Glutamatergic neuron (in vitro differentiated cells): Measurements from ENCODE around the gene RNF183. TPM values are rescaled to one million over a fixed set of nuclear protein-coding genes. Genes with fewer than 3 reads are reported as not detected.
"Not testable (repeated sequence)": the region's sequence is repeated elsewhere in the genome, so short reads cannot be mapped to it uniquely, and the experiment has no call there.

Source experiments
- DNase-seq: peaks from one replicate; pipeline ENCODE4 v3.0.0; 2022
- H3K27ac Mint-ChIP-seq: one replicate; pipeline ENCODE4 v1.8.0; 2020; ENCODE audit warnings: mild to moderate bottlenecking, mixed read lengths, inconsistent platforms; ENCODE audit not compliant: unreplicated experiment
- H3K27me3 Mint-ChIP-seq: one replicate; pipeline ENCODE4 v1.8.0; 2020; ENCODE audit warnings: mild to moderate bottlenecking, moderate library complexity, mixed read lengths, inconsistent platforms; ENCODE audit not compliant: unreplicated experiment
- H3K36me3 Mint-ChIP-seq: one replicate; pipeline ENCODE4 v1.8.0; 2020; ENCODE audit warnings: mild to moderate bottlenecking, mixed read lengths, inconsistent platforms; ENCODE audit not compliant: unreplicated experiment
- H3K4me1 Mint-ChIP-seq: one replicate; pipeline ENCODE4 v1.8.0; 2020; ENCODE audit warnings: mild to moderate bottlenecking, low read depth, mixed read lengths, inconsistent platforms; ENCODE audit not compliant: unreplicated experiment
- H3K4me3 Mint-ChIP-seq: one replicate; pipeline ENCODE4 v1.8.0; 2020; ENCODE audit warnings: mild to moderate bottlenecking, mixed read lengths, inconsistent platforms; ENCODE audit not compliant: unreplicated experiment
- H3K9me3 Mint-ChIP-seq: one replicate; pipeline ENCODE4 v1.8.0; 2020; ENCODE audit warnings: mild to moderate bottlenecking, moderate library complexity, mixed read lengths, inconsistent platforms; ENCODE audit not compliant: unreplicated experiment
- CTCF ChIP-seq: fragments of 200-600 bp; sonication (generic); IDR thresholded peaks from one replicate; pipeline ENCODE4 v1.5.0; 2021; ENCODE audit not compliant: partially characterized antibody, unreplicated experiment
- total RNA-seq: library from RNA; stranded (reverse); fragmentation: NEBNext Ultra II Directional; extraction: Animal tissue kit (Norgen Biotek cat#: 25700); gene quantifications from one replicate; pipeline ENCODE4 v1.2.1, GENCODE V29; 2021; ENCODE audit not compliant: unreplicated experiment

RNF183 gene
- total RNA-seq, 1 donor from 2014 or later: not detected

- no peak overlapping the region for H3K4me3 Mint-ChIP-seq
- H3K27ac Mint-ChIP-seq: no peak overlapping the region
- H3K4me1 Mint-ChIP-seq: no peaks in the 10 kb centered on the region
- H3K27me3 Mint-ChIP-seq: no peaks in the 10 kb centered on the region
- DNase-seq: no peak
- no peak for TF ChIP-seq CTCF
- H3K9me3 Mint-ChIP-seq: no peaks in the 10 kb centered on the region
- H3K36me3 Mint-ChIP-seq: peaks cover 4% of the 10 kb centered on the region
Observed at GRCh38 chr9:113255438-113255837, 47.7 kb downstream of the RNF183 start.

- no peaks in the 10 kb centered on the region for H3K9me3 Mint-ChIP-seq
- no peaks in the 10 kb centered on the region for H3K27me3 Mint-ChIP-seq
- no peak overlapping the region for H3K27ac Mint-ChIP-seq
- TF ChIP-seq CTCF: no peak
- DNase-seq: no peak
- H3K36me3 Mint-ChIP-seq: peaks cover 5% of the 10 kb centered on the region
- no peaks in the 10 kb centered on the region for H3K4me1 Mint-ChIP-seq
- no peak overlapping the region for H3K4me3 Mint-ChIP-seq
Observed at GRCh38 chr9:113254991-113255390, 48.2 kb downstream of the RNF183 start.

- no peak for DNase-seq
- no peaks in the 10 kb centered on the region for H3K4me1 Mint-ChIP-seq
- TF ChIP-seq CTCF: no peak
- H3K27ac Mint-ChIP-seq: no peak overlapping the region
- H3K27me3 Mint-ChIP-seq: no peaks in the 10 kb centered on the region
- no peaks in the 10 kb centered on the region for H3K9me3 Mint-ChIP-seq
- no peak overlapping the region for H3K4me3 Mint-ChIP-seq
- peaks cover 5% of the 10 kb centered on the region for H3K36me3 Mint-ChIP-seq
Observed at GRCh38 chr9:113250807-113251206, 52.4 kb downstream of the RNF183 start.

- H3K36me3 Mint-ChIP-seq, H3K27ac Mint-ChIP-seq, H3K4me1 Mint-ChIP-seq, H3K27me3 Mint-ChIP-seq, DNase-seq, H3K9me3 Mint-ChIP-seq, H3K4me3 Mint-ChIP-seq: not testable (repeated sequence)
Observed at GRCh38 chr9:113249661-113250060, 53.5 kb downstream of the RNF183 start.

- Mint-ChIP-seq H3K27me3 (no peaks in the 10 kb centered on the region), H3K4me3 (no peak overlapping the region), H3K9me3 (no peaks in the 10 kb centered on the region), H3K36me3 (peaks cover 5% of the 10 kb centered on the region), H3K27ac (no peak overlapping the region), H3K4me1 (no peaks in the 10 kb centered on the region)
- no peak for TF ChIP-seq CTCF
- no peak for DNase-seq
Observed at GRCh38 chr9:113247640-113248039, 55.5 kb downstream of the RNF183 start.

Other genes starting within 250 kb of the RNF183 start
- 7.9 TPM for gene ZFP37, start 246.7 kb downstream of the RNF183 start, total RNA-seq
- gene SLC31A2, start 152.4 kb downstream of the RNF183 start, total RNA-seq: 1.6 TPM
- 18.2 TPM for gene FKBP15, start 82.1 kb downstream of the RNF183 start, total RNA-seq
- gene SLC31A1, start 81.8 kb downstream of the RNF183 start, total RNA-seq: 11.2 TPM
- gene CDC26, start 27.8 kb downstream of the RNF183 start, total RNA-seq: 13.4 TPM
- gene PRPF4, start 27.7 kb downstream of the RNF183 start, total RNA-seq: 21.9 TPM
- gene WDR31, start 36.9 kb upstream of the RNF183 start, total RNA-seq: 1.3 TPM
- not detected for gene BSPRY, start 46.2 kb upstream of the RNF183 start, total RNA-seq
- gene HDHD3, start 73.6 kb upstream of the RNF183 start, total RNA-seq: 7.2 TPM
- gene ALAD, start 97.9 kb upstream of the RNF183 start, total RNA-seq: 39.0 TPM
- 22.3 TPM for gene POLE3, start 107.3 kb upstream of the RNF183 start, total RNA-seq
- gene C9orf43, start 107.4 kb upstream of the RNF183 start, total RNA-seq: 0.47 TPM
- 18.9 TPM for gene RGS3, start 160.4 kb upstream of the RNF183 start, total RNA-seq